ENCODE data around the gene C1orf116.

DNA sequence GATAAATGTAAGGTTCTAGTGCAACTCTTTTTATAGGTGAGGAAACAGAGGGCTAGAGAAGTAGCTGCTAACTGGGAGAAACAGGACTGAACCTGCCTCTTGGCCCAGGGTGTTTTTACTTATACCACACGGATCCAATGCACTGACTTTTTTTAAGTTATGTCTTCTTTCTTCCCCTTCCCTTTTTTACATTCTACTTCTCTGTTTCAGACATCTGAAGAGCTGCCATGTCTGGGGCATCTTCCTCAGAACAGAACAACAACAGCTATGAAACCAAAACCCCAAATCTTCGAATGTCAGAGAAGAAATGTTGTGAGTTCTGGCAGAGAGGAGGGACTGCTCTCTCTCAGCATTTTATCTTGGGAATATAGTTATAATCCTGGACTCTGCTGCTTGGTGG, 21.9 kb upstream of the C1orf116 start:
- no peak for TF ChIP-seq CTCF (IDR thresholded peaks at IDR 0.05)
- TF ChIP-seq POLR2A (IDR thresholded peaks at IDR 0.05): no peak
